Forelimb muscle (tissue), 1 donor: ENCODE data around the gene RHOA. TPM values are rescaled to one million over a fixed set of nuclear protein-coding genes. Genes with fewer than 3 reads are reported as not detected.
"Not testable (repeated sequence)": the region's sequence is repeated elsewhere in the genome, so short reads cannot be mapped to it uniquely, and the experiment has no call there.

Experiments used
- DNase-seq: peaks from one replicate; pipeline ENCODE4 v3.0.0-alpha.2; 2013; ENCODE audit warnings: low read depth
- polyA plus RNA-seq: library from polyadenylated mRNA; unstranded; fragments of 120-200 nt; gene quantifications from one replicate; pipeline ENCODE4 v1.2.1, GENCODE V29; 2013; ENCODE audit not compliant: insufficient read length

Gene RHOA
- polyA plus RNA-seq, 1 donor = 402 TPM

DNA sequence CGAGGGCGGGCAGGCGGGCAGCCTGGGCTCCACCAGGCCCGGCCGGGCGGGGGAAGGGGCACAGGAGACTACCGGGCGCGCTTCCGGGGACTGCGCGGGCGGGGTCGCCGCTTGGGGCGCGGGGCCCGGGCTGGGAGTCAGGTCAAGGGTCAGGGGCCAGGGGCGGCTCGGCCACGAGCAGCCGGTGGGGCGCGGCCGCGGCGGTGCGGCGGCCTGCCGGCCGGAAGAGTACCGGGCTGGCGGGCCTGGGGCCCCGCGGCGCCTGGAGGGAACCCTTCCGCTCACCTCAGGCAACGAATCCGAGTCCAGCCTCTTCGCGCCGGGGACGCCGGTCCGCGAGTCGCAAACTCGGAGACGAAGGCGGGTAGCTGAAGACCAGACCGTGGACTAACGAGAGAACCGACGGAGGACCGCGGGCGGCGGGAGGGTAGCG, 225 bp downstream of the RHOA start:
- DNase-seq = no peak

- no peak for DNase-seq
These were observed 786 bp downstream of the RHOA start for GRCh38 chr3:49410846-49411534.

DNA sequence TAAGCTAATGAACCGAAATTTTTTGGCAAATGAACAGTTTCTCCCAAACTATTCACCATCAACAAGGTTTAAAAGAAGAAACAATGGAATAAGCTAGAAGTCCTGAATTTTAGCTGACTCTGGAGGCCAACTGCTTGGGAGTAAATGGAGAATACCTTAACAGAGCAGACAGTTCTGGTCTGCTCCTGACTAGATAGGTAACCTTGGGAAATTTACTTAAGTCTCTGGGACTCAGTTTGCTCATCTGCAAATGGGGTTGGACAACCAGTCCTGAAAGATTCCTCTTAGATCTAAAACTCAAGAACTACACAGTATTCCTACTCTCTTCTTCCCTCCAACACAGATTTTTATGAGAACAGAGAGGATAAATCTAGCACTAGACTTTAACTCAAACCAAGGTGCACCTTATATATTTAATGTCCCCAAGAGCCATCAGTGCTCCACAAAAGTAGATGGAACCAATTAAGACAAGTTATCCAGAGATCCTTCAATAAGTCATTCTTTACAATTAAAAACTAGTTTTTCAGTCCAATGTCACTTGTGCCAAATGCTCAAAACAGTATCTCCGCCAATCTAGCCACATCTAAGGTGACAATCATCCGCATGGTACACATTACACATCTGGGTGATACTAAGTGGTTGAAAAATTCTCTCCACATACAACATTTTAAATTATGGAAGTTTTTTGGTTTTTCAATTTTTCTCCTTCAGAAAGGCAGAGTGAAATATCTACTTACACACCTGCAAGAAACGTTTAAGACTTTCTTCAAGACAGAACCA, 1.5 kb downstream of the RHOA start:
- DNase-seq = no peak

- DNase-seq = no peak
These were observed 4.9 kb downstream of the RHOA start for GRCh38 chr3:49406571-49407565.

GRCh38 chr3:49405570-49405969, 6.2 kb downstream of the RHOA start:
- not testable (repeated sequence) for DNase-seq

DNA sequence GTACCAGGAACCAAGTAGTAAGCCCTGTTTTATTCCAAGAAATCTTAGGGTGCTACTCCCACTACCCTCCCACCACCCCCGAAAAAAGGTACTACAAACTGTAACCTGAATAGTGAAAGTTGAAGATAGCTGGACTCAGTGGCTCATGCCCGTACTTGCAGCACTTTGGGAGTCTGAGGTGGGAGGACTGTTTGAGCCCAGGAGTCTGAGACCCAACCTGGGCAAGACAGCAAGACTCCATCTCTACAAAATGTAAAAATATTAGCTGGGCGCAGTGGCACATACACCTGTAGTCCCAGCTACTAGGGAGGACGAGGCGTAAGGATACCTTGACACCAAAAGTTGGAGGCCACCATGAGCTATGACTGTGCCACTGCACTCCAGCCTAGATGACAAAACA, 7.9 kb downstream of the RHOA start:
- DNase-seq = no peak

- DNase-seq = no peak
These were observed 10.0 kb downstream of the RHOA start for GRCh38 chr3:49401766-49402165.

GRCh38 chr3:49399461-49399860, 12.3 kb downstream of the RHOA start:
- DNase-seq = no peak

DNA sequence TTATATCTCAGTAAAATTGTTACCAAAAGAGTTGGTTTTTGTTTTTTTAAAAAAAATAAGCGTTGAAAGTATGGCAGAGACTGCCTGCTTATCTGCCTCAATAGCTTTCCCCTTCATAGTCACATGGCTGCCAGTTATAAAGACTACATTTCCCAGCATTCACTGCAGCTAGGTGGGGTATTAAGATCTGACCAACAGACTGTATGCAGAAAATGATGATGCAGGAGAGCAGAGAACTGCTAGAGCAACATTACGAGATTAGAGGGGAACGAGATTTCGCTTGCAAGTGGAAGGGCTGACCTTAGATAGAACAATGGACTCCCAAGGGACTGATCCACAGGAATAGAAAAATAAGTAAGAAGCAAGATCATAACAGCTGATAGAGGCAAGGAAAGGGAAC, 14.3 kb downstream of the RHOA start:
- no peak for DNase-seq

DNA sequence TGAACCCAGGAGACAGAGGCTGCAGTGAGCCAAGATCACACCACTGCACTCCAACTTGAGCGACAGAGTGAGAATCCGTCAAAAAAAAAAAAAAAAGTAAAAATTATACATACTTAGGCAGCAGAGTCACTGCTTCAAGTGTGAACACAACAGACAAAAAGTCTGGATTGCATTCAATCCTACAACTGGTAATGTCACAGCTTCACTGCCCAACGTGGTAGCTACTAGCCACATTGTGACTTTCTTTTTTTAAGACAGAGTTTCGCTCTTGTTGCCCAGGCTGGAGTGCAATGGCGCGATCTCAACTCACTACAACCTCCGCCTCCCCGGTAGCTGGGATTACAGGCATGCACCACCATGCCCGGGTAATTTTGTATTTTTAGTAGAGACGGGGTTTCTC, 20.5 kb downstream of the RHOA start:
- DNase-seq = not testable (repeated sequence)

DNA sequence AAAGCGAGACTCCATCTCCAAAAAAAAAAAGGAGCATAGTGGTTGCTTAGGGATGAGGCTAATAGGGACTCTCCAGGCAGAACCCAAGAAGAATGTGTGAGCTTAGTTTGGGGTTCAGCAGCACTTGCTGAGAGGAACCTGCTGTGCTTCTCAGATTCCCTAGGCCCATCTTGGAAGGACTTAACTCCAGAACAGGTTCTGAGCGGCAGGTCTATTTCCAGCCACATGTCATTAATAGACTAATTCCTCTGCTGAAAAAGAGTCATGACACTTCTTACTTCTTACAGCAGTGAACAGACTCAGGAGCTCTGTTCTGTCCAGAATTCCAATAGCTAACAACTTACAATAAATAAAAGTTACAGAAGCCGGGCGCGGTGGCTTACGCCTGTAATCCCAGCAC, 22.5 kb downstream of the RHOA start:
- no peak for DNase-seq

DNA sequence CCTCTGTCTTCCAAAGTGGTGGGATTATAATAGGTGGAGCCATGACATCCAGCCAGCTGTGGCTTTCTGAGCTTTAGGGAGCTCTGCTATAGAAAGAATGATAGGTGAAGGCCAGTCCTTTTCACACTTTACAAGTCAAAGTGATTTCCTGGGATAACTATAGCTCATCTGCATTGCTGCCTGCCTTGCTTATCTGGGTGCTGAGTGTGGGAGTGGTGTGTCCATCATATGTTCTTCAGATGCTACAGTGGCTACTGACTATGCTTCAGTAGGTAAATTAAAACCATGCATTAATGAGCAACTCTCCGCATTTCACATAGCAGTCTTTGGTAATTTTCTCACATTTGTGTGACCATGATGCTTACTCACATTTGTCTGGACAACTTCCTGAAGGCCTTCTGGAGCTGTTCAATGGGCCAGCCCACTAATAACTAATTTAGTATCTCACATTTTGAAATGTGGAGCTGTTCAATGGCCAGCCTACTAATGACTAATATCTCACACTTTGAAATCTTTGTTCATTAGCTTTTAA, 23.4 kb downstream of the RHOA start:
- DNase-seq = no peak

DNA sequence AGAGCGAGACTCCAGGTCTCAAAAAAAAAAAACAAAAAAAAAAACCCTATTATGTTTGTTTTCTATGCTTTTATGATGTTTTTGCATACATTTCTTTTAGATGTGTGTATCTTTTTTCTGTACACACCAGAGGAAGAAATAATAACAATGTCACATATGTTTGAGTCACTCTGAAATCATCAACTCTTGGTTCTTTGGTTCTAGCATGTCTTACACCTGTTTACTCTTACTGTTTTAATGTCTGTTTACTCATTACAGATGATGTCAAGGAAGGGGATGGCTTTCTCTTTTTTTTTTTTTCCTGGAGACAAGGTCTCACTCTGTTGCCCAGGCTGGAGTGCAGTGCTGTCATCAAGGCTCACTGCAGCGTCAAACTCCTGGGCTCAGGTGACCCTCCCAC, 24.1 kb downstream of the RHOA start:
- no peak for DNase-seq

- DNase-seq = no peak
These were observed 25.6 kb downstream of the RHOA start for GRCh38 chr3:49386056-49386756.

GRCh38 chr3:49385617-49386016, 26.2 kb downstream of the RHOA start:
- no peak for DNase-seq

DNA sequence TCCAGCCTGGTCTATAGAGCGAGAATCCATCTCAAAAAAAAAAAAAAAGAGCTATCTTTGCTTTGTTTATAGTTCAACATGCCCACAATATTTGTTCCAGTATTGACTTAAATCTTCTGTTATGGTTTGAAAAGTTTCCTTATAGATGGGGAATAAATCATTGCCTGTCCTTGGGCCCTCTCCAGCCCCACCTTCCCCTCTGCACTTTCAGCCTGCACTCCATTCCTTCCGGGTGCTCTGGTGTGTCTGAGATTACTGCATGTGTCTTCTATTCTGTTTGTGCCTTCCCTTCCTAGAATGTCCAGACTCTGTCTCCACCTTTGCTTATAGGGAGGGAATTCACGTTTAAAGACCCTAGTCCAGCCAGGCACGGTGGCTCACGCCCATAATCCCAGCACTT, 28.4 kb downstream of the RHOA start:
- no peak for DNase-seq

- no peak for DNase-seq
These were observed 33.4 kb downstream of the RHOA start for GRCh38 chr3:49378249-49378895.

DNA sequence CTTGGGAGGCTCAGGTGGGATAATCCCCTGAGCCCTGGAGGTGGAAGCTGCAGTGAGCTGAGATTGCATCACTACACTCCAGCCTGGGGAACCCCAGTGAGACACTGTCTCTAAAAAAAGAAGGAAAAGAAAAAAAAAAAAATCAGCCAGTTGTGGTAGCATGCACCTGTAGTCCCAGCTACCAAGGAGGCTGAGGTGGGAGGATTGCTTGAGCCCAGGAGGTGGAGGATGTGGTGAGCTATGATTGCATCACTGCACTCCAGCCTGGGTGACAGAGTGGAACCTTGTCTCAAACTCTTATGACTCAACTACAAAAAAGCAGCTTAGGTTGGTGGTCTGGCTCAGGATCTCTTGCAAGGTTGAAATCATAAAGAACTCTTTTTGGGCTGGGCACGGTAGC, 34.3 kb downstream of the RHOA start:
- DNase-seq = no peak

- no peak for DNase-seq
These were observed 39.8 kb downstream of the RHOA start for GRCh38 chr3:49371946-49372345.

GRCh38 chr3:49370585-49371290, 41.0 kb downstream of the RHOA start:
- DNase-seq = no peak
